PFSK-1 (cell line): ENCODE results near the gene SDF4.

Source experiments
- FOXP2 ChIP-seq: optimal IDR thresholded peaks from 2 replicates; pipeline ENCODE3; 2011; ENCODE audit warnings: borderline replicate concordance, control low read depth, inconsistent platforms; ENCODE audit not compliant: insufficient read depth; ENCODE audit errors: extremely low read length, extremely low read depth
- POLR2AphosphoS5 ChIP-seq: IDR thresholded peaks from 2 replicates; pipeline ENCODE4 v1.6.1; 2012; ENCODE audit warnings: low read depth, mild to moderate bottlenecking, control low read depth, low read length, moderate library complexity
- REST ChIP-seq, 2 experiments: IDR thresholded peaks; 2 replicates each; pipeline versions ENCODE4 v1.6.1 to v1.8.0; 2011 to 2012; ENCODE audit warnings: low read depth in 2 of 2, low read length in 2 of 2, control low read depth in 1 of 2, inconsistent platforms in 1 of 2, mild to moderate bottlenecking in 1 of 2, moderate library complexity in 1 of 2; ENCODE audit not compliant: insufficient read depth in 1 of 2
- SIN3A ChIP-seq: IDR thresholded peaks from 2 replicates; pipeline ENCODE4 v1.6.1; 2012; ENCODE audit warnings: mild to moderate bottlenecking, low read length, moderate library complexity, borderline replicate concordance; ENCODE audit not compliant: insufficient read depth
- TAF1 ChIP-seq: IDR thresholded peaks from 2 replicates; pipeline ENCODE4 v1.6.1; 2012; ENCODE audit warnings: low read length, control low read depth, borderline replicate concordance; ENCODE audit not compliant: insufficient read depth

SDF4 gene

GRCh38 chr1:1208713-1209433, 22.9 kb downstream of the SDF4 start:
- TF ChIP-seq TAF1, result no peak
- no peak for TF ChIP-seq SIN3A

GRCh38 chr1:1207571-1207892, 24.3 kb downstream of the SDF4 start:
- TF ChIP-seq FOXP2 (no peak), TAF1 (no peak), REST (IDR thresholded peaks at IDR 0.05; ENCODE audit: insufficient read depth in 1 of 2, low read depth in 2 of 2, low read length in 2 of 2) (no peak), SIN3A (no peak), POLR2AphosphoS5 (no peak)

GRCh38 chr1:1206966-1207531, 24.8 kb downstream of the SDF4 start:
- TF ChIP-seq TAF1 (no peak), SIN3A (no peak), POLR2AphosphoS5 (no peak), REST (IDR thresholded peaks at IDR 0.05; ENCODE audit: insufficient read depth in 1 of 2, low read depth in 2 of 2, low read length in 2 of 2) (no peak), FOXP2 (no peak)

GRCh38 chr1:1206376-1206965, 25.3 kb downstream of the SDF4 start, which contains the start of gene TNFRSF18:
TSS of gene TNFRSF18 (minus strand) at chr1:1206592. CDS start at chr1:1206571, 21 bp downstream.
- TF ChIP-seq POLR2AphosphoS5 (no peak), FOXP2 (no peak), REST (IDR thresholded peaks at IDR 0.05; ENCODE audit: insufficient read depth in 1 of 2, low read depth in 2 of 2, low read length in 2 of 2) (no peak), TAF1 (no peak), SIN3A (no peak)

GRCh38 chr1:1205769-1206375, 25.9 kb downstream of the SDF4 start:
- TF ChIP-seq REST (IDR thresholded peaks at IDR 0.05; ENCODE audit: insufficient read depth in 1 of 2, low read depth in 2 of 2, low read length in 2 of 2) (no peak), POLR2AphosphoS5 (no peak)
